Measurements from ENCODE around the gene SLC7A6.

SLC7A6 gene

GRCh38 chr16:68230176-68230571, 34.2 kb upstream of the SLC7A6 start:
- DNase-seq (ENCODE audit: low read depth) = no peak
- TF ChIP-seq, protein P1, sequence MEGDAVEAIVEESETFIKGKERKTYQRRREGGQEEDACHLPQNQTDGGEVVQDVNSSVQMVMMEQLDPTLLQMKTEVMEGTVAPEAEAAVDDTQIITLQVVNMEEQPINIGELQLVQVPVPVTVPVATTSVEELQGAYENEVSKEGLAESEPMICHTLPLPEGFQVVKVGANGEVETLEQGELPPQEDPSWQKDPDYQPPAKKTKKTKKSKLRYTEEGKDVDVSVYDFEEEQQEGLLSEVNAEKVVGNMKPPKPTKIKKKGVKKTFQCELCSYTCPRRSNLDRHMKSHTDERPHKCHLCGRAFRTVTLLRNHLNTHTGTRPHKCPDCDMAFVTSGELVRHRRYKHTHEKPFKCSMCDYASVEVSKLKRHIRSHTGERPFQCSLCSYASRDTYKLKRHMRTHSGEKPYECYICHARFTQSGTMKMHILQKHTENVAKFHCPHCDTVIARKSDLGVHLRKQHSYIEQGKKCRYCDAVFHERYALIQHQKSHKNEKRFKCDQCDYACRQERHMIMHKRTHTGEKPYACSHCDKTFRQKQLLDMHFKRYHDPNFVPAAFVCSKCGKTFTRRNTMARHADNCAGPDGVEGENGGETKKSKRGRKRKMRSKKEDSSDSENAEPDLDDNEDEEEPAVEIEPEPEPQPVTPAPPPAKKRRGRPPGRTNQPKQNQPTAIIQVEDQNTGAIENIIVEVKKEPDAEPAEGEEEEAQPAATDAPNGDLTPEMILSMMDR (IDR thresholded peaks at IDR 0.05; ENCODE audit: insufficient read depth, low read depth, low read length, missing control alignments) = no peak
- H3K4me3 ChIP-seq (ENCODE audit: low read depth, low read length) = no peak overlapping the region

- no peak for DNase-seq (ENCODE audit: low read depth)
- TF ChIP-seq, protein P1 (IDR thresholded peaks at IDR 0.05; ENCODE audit: insufficient read depth, low read depth, low read length, missing control alignments) = no peak
- H3K4me3 ChIP-seq (ENCODE audit: low read depth, low read length) = no peak overlapping the region
These were observed 33.4 kb upstream of the SLC7A6 start for GRCh38 chr16:68230956-68231355.

DNA sequence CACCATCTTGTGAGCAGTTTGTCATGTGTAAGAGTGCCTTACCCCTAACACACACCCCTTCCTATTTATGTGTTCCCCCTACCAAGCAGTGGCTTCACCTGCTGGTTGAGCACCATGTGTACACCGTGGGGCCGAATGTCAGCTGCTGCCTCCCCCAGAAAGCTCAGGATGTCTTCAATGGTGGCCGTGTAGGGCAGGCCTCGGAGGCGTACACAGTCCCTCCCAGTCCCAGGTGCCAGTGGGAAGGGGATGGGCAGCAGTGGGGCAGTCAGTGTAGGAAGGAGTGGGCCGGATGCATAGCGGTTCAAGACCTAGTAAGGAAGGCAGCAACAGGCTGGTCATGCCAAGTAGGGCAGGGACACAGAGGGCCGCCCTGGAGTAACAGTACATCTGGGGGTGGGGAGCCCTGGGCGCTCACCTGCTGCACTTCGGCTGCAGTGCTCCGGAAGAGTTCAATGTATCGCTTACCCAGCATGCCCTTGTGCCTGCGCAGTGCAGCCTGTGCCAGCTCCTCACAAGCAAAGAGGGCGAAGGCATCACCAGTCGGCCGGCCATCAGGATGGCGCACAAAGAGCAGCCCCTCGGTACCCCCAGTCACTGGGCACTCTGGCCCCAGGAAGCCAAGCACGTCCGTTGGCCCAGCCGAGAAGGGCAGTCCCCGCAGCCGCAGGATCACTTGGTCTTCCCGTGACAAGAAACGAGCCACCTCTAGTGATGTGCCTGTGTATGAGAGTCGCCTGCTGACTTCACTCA, 32.8 kb upstream of the SLC7A6 start:
- no peak overlapping the region for H3K4me3 ChIP-seq (ENCODE audit: low read depth, low read length)
- DNase-seq (ENCODE audit: low read depth) = no peak
- TF ChIP-seq, protein P1 (IDR thresholded peaks at IDR 0.05; ENCODE audit: insufficient read depth, low read depth, low read length, missing control alignments) = no peak

GRCh38 chr16:68232335-68232734, 32.0 kb upstream of the SLC7A6 start:
- TF ChIP-seq, protein P1 (IDR thresholded peaks at IDR 0.05; ENCODE audit: insufficient read depth, low read depth, low read length, missing control alignments) = no peak

DNA sequence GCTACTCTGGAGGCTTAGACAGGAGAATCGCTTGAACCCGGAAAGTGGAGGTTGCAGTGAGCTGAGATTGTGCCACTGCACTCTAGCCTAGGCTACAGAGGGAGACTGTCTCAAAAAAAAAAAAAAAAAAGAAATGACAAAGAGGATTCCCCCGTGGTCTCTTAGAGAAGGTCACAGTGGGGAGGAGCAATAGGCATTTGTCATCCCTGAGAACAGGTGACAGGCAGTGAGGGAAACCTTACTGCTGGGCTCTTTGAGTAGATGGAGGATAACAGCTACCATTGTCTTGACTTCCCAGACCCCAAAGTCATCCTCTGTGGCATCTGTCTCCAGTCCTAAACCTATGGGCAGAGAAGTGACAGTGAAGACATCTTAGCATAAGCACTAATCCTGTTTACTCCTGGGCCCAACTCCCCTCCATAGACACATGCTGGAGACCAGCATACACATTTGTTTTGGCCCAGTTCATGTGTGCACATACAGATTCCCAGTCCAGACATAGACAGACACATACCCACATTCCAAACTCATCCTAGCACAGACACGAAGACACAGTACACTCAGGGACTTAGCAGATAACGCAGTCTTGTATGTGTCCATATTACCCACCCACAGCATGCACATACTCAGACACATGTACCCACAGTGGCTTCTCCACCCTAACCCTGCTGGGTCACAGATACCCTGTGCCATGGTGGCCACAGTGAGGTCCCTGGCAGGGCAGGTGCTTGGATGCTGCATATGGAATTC, 31.1 kb upstream of the SLC7A6 start:
- no peak for DNase-seq (ENCODE audit: low read depth)
- TF ChIP-seq, protein P1 (IDR thresholded peaks at IDR 0.05; ENCODE audit: insufficient read depth, low read depth, low read length, missing control alignments) = no peak

More at GRCh38 chr16:68232335-68232734, 32.0 kb upstream of the SLC7A6 start:
- H3K4me3 ChIP-seq (ENCODE audit: low read depth, low read length) = no peak overlapping the region
- no peak for DNase-seq (ENCODE audit: low read depth)

DNA sequence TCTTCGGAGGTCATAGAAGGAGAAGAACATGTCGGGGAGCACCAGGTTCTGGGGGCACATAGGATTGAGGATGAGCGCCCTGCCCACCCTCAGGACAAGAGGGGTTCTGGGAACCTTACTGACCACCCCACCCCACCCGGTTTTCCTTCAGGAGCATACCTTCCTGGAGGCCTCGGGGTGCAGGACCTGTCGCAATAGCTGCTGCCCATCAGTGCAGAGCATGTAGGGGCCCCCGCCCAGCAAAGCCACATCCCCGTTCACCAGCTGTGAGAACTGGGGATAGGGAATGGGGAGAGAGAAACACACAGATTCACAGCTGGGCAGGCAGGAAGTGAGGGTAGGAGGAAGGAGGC, 30.5 kb upstream of the SLC7A6 start:
- TF ChIP-seq, protein P1 (IDR thresholded peaks at IDR 0.05; ENCODE audit: insufficient read depth, low read depth, low read length, missing control alignments) = no peak
- H3K4me3 ChIP-seq (ENCODE audit: low read depth, low read length) = no peak overlapping the region
- DNase-seq (ENCODE audit: low read depth) = no peak

More for the DNA sequence above, 31.1 kb upstream of the SLC7A6 start:
- no peak overlapping the region for H3K4me3 ChIP-seq (ENCODE audit: low read depth, low read length)
